DMS53 (cell line): ENCODE results near the gene SOS1.
A peak's percentile ranks its signal among the peaks of the same experiment; 100 is the strongest.
"Not testable (repeated sequence)": the region's sequence is repeated elsewhere in the genome, so short reads cannot be mapped to it uniquely, and the experiment has no call there.

Experiments used
- DNase-seq: peaks from one replicate; lab custom pipeline; 2025; lab: John Stamatoyannopoulos, UW

The SOS1 gene

GRCh38 chr2:39120771-39121522 lies at the start of gene SOS1:
SOS1 (minus strand) TSS chr2:39121051; CDS start chr2:39120422, 629 bp downstream.
- peak; percentile 95 for DNase-seq

GRCh38 chr2:39164089-39164488 lies 43.2 kb upstream of the SOS1 start:
- DNase-seq = no peak

- no peak for DNase-seq
Observed at GRCh38 chr2:39160982-39161381, 40.1 kb upstream of the SOS1 start.

- no peak for DNase-seq
Observed at GRCh38 chr2:39159283-39159682, 38.4 kb upstream of the SOS1 start.

GRCh38 chr2:39158351-39158750 lies 37.5 kb upstream of the SOS1 start:
- no peak for DNase-seq

- no peak for DNase-seq
Observed at GRCh38 chr2:39156846-39157245, 36.0 kb upstream of the SOS1 start.

- DNase-seq = no peak
Observed at GRCh38 chr2:39156107-39156506, 35.3 kb upstream of the SOS1 start.

GRCh38 chr2:39155573-39155972 lies 34.7 kb upstream of the SOS1 start:
- DNase-seq = not testable (repeated sequence)

- DNase-seq = no peak
Observed at GRCh38 chr2:39154944-39155343, 34.1 kb upstream of the SOS1 start.

GRCh38 chr2:39153312-39153711 lies 32.5 kb upstream of the SOS1 start:
- no peak for DNase-seq

- DNase-seq = no peak
Observed at GRCh38 chr2:39152504-39152903, 31.7 kb upstream of the SOS1 start.

GRCh38 chr2:39150890-39151497 lies 30.1 kb upstream of the SOS1 start:
- DNase-seq = peak; percentile 54

GRCh38 chr2:39150102-39150562 lies 29.3 kb upstream of the SOS1 start:
- DNase-seq = no peak

GRCh38 chr2:39146630-39147029 lies 25.8 kb upstream of the SOS1 start:
- no peak for DNase-seq

GRCh38 chr2:39145906-39146421 lies 25.1 kb upstream of the SOS1 start:
- DNase-seq = no peak

GRCh38 chr2:39144416-39144815 lies 23.6 kb upstream of the SOS1 start:
- DNase-seq = no peak

- no peak for DNase-seq
Observed at GRCh38 chr2:39142904-39143605, 22.2 kb upstream of the SOS1 start.

GRCh38 chr2:39141334-39142271 lies 20.8 kb upstream of the SOS1 start:
- DNase-seq = no peak

GRCh38 chr2:39140948-39141333 lies 20.1 kb upstream of the SOS1 start:
- not testable (repeated sequence) for DNase-seq

GRCh38 chr2:39140322-39140847 lies 19.5 kb upstream of the SOS1 start:
- DNase-seq = no peak

- DNase-seq = no peak
Observed at GRCh38 chr2:39139511-39140237, 18.8 kb upstream of the SOS1 start.
